Stimulated activated CD8-positive, alpha-beta memory T cell treated with anti-CD3 and anti-CD28 coated beads, Interleukin-12 subunit alpha, Interleukin-12 subunit beta, amount 100 ng/mL, for 24 hours (primary cell): ENCODE data around the gene KCNS3.

Source experiments
- DNase-seq: peaks from one replicate; pipeline ENCODE4 v3.0.0-alpha.2; 2020; ENCODE audit errors: extremely low read depth

Gene KCNS3

DNA sequence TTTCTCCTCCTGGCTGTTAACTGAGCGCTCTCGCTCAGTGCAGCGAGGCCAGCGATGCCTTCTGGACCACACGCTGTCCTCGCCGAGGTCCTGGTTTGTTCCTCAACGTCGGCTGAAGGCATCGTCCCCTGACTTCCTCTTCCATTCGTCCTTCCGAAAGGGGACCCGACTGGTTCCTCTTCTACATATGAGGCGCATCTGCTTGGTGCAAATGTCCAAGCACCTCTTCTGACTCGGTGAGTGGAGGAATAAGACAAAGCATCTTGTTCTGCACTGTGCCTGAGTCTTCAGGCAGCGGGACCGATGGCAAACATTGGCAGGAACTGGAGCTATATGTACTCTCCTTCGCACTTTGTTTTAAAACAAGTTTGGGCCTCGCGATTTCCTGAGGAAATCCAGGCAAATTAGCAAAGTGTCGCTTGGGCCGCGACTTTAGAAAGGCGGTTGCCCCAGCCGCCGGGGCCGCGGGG is 621 bp upstream of the KCNS3 start:
- no peak for DNase-seq

GRCh38 chr2:17879137-17879912 is 858 bp downstream of the KCNS3 start:
- DNase-seq, result no peak

DNA sequence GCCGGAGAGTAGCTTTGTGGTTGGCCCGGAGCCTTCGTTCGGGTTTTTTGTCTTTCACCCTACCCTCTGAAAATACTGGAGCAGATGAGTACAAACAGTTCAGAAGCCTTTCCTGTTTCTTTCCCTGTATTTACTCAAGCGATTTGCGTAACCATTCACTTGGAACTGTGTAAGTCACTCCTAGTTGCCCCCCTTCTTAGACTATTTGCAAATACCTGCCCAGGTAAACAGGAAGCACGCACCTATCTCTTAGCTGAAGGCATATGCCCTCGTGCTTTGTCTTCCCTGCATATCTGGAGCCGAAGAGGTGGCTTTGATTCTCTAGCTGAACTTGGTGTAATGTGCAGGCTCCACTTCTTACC is 1.4 kb downstream of the KCNS3 start:
- DNase-seq, result no peak

GRCh38 chr2:17892770-17893534 is 14.5 kb downstream of the KCNS3 start:
- DNase-seq, result no peak

- DNase-seq, result no peak
Observed at GRCh38 chr2:17894005-17894404, 15.5 kb downstream of the KCNS3 start.

GRCh38 chr2:17894556-17894955 is 16.1 kb downstream of the KCNS3 start:
- no peak for DNase-seq

DNA sequence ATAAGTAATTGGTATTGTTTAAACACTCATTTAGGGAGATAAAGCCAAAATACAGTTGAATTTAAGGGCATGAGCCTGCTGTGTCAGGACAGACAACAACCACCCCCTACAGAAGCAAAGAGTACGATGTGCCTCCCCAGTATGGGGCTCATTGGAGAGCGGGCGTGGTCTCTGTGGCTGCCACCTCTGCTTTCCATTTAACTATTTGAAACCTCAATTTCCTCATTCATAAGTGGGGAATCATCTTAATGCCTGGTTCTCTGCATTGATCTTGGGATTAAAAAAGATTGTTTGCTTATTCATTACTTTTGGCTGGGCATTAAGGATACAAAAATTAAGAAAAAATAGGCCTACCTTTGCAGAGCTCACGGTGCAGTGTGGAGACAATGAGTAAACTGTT is 21.4 kb downstream of the KCNS3 start:
- DNase-seq, result no peak

GRCh38 chr2:17901246-17901645 is 22.8 kb downstream of the KCNS3 start:
- DNase-seq, result no peak

- no peak for DNase-seq
Observed at GRCh38 chr2:17910980-17911379, 32.5 kb downstream of the KCNS3 start.

DNA sequence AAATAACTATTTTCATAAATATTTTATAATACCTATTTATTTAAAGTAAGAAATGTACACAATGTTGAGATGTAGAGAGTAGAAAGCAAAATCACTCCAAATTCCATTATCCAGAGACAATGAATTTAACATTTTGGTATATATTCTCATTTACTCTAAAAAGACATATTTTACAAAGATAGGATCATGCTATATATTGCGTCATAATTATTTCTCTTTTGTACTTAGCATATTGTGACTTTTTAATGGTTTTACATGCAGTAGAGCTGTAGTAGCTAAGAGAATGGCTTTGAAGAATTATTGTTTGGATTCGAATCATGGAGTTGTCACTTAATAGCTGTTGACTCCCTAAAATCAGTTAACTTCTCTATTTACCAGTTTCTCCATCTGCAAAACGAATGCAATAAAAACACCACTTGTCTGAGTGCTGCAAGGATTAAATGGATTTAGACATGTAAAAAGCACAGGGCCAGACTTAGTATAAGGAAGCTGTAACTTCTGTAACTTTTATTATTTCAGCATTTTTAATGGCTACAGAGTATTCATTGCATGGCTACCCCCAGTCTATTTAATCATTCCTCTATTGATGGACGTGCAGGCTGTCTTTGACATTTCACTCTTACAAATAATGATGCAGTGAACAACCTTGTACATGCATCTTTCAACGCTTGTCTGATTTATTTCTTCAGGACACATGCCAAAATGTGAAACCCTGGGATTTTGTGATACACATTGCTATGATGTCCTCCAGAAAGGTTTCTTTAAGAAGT is 33.2 kb downstream of the KCNS3 start:
- DNase-seq, result no peak

- no peak for DNase-seq
Observed at GRCh38 chr2:17912266-17912691, 33.8 kb downstream of the KCNS3 start.

DNA sequence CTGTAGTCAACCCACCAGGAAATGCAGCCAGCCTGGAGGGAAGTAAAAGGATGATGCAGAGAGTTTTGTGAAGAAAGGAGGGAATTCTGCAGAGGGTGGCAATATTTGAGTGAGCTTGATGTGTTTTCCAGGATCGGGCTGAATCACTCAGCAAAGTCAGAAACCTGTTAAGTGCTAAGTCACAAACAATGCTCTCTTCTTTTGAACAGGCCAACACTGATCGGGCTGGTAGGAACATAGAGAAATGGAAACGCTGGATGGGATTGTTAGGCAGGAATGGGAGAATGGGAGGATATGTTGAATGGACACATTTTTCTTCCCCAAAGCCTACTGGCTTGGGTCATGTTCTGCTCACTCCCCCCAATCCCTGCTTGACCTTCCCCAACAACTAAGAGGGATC is 36.6 kb downstream of the KCNS3 start:
- no peak for DNase-seq

GRCh38 chr2:17915811-17916518 is 37.5 kb downstream of the KCNS3 start:
- DNase-seq, result no peak

- no peak for DNase-seq
Observed at GRCh38 chr2:17916584-17916983, 38.1 kb downstream of the KCNS3 start.

DNA sequence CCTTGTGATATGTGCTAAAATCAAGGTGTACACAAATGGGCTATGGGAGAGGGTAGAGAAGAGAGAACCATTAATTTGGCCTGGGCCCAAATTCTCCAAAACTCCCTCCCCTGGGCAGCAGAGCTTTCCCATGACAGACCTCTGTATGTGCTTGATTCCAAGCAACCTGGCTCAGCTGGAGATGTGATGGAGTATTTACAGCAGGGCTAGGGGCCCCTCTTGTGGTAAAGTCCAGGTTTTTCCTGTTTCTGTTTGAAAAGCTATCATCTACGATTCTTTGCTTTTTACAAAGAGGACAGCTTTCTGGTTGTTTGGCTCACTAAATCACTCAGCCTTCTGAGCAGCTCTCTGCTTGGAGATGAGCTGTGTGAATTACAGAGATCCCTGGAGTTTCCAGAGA is 40.3 kb downstream of the KCNS3 start:
- DNase-seq, result no peak

DNA sequence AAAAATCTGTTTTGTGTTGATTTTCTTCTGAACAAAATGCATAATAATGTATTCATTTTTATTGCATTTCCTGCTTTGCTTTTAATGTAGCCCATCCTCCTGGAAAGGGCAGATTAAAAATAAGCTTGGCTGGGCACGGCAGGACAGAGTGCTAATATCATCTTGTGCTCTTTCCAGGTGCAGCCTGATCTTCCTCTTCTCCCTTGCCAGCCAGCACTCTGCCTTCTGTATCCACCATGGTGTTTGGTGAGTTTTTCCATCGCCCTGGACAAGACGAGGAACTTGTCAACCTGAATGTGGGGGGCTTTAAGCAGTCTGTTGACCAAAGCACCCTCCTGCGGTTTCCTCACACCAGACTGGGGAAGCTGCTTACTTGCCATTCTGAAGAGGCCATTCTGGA is 52.3 kb downstream of the KCNS3 start:
- no peak for DNase-seq

- DNase-seq, result no peak
Observed at GRCh38 chr2:17933256-17933655, 54.8 kb downstream of the KCNS3 start.

DNA sequence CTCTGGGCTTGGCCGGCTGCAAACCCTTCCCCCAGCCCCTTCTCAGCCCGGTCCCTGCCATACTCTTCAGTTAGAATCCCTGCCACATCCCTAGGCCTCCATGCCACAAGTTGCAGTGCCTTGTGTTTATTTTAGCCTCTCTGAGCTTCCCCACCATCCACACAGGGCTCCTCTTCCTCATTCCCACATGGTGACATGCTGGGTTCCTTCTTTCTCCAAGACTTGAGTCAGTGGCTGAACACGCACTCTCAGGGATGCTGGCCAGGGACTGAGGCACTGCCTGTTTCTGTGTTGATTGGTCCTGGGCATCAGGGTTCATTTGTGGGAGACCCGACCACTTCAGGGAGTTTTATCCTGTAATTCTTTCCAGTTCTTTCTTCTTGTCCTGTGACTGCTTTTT is 56.3 kb downstream of the KCNS3 start:
- no peak for DNase-seq

DNA sequence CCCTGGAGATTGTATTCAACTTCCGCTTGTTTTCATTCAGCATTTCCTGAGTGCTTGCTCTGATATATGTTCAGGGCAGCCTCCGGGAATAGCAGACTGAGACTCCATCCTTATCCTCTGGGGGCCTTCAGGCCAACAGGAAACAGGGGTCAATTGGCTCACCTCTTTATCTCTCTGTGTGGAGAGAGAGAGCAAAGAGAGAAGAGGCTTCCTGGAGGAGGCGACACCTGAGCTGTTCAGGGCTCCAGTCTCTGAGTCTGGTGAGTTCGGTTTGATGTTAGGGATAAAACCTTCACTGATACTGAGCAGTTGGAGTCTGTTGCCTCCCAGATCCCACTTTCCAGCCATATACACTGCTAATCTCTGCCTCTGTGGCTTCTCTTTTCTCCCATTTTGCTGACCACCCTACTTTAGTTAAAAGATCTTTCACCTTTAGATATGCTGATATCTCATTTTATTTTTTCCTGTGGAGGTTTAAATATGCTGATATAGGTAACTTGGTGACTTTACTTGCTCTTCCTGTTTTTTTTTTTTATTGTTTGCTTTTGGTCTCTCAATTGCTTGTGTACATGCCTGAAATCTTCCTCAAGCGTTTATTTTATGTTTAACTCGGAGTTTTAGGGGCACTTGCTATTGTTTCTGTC is 56.9 kb downstream of the KCNS3 start:
- no peak for DNase-seq

- DNase-seq, result no peak
Observed at GRCh38 chr2:17936599-17936998, 58.1 kb downstream of the KCNS3 start.

- DNase-seq, result no peak
Observed at GRCh38 chr2:17940091-17940630, 61.7 kb downstream of the KCNS3 start.
